HG03039 (cell line): ENCODE data around the gene TOR2A.
A peak's percentile ranks its signal among the peaks of the same experiment; 100 is the strongest.
"Not testable (repeated sequence)": the region's sequence is repeated elsewhere in the genome, so short reads cannot be mapped to it uniquely, and the experiment has no call there.

ENCODE experiments used
- ATAC-seq: cut with Tn5 transposase; IDR thresholded peaks from one replicate; pipeline ENCODE4 v1.9.1; 2021; ENCODE audit warnings: mild to moderate bottlenecking, moderate library complexity; ENCODE audit not compliant: unreplicated experiment

The TOR2A gene

GRCh38 chr9:127734747-127735529, at the start of gene TOR2A:
TSS of gene TOR2A (minus strand) at chr9:127735294. CDS start at chr9:127735270, 24 bp downstream.
- peak; percentile 86 for ATAC-seq

DNA sequence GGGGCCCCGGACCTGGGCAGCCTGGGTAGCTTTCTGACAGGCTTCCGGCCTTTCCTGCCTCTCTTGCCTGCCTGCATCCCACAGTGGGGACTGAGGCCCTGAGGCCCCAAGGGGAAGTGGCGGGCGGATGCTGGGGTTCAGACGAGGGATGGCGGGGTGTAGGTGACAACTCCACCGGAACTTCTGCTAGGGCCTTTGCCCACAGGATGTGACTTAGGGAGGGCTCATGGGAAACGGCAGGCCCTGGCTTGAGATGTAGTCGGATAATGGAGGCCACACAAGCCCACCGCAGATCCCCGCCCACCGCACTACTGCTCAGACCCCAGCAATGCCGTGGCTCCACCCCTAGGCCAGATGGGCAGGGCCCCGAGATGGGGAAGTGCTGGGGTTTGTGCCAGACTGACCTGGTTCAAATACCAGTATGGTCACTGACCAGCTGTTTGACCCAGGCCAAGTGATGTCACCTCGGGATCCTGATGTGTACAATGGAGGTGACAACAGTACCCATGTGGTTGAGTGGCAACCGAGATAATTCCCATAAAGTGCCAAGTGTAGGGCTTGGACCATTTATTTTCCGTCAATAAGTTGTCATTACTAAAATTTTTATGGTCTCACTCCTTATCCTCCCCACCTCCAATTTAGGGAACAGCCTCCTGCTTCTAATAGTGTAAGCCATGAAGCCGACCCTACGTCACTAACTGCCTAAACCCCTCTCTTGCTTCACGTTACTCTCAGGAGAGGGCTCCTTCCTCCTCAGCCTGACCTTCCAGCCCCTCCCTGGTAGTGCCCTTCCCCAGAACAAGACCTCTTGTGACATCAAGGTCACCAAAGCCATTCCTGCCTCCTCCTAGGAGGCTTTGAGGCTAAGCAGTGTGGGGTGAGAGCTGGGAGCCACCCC, 48.3 kb upstream of the TOR2A start:
- ATAC-seq: no peak

GRCh38 chr9:127781806-127782205, 46.7 kb upstream of the TOR2A start:
- ATAC-seq: no peak

- not testable (repeated sequence) for ATAC-seq
Observed at GRCh38 chr9:127780909-127781308, 45.8 kb upstream of the TOR2A start.

DNA sequence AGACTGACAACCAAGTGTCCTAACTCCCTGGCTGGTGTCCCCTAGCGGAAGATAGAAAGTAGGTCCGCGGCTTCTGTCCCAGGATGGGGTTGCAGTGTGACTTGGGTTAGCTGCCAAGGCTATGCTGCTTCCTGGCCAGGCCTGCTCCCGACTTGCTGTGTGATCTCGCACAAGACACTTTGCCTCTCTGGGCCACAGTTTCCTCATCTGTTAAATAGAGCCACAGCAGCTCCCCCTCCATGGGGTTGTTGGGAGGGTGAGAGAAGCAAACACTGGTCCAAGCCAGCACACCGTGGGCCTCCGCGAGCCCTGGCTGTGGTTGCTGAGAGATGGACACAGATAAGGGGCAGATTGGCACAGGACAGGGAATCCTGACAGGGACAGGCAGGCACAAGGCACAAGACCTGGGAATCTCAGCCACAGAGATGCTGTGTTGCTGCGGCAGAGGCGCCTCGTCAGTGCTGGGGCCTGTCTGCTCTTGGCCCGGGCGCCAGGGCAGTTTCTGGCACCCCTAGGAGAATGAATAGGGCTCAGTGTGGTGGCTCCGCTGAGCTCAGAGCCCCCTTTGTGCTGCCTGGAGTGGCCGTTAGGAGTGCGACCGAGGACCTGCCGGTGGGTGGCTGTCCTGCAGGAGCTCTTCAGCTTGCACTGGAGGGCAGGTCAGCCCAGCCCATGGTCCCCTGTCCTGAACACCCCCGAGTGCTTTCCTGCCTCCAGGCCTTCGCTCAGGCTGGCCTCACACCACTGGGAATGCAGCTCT, 45.2 kb upstream of the TOR2A start:
- ATAC-seq: no peak

GRCh38 chr9:127779136-127779981, 44.3 kb upstream of the TOR2A start:
- peak; percentile 35 for ATAC-seq

DNA sequence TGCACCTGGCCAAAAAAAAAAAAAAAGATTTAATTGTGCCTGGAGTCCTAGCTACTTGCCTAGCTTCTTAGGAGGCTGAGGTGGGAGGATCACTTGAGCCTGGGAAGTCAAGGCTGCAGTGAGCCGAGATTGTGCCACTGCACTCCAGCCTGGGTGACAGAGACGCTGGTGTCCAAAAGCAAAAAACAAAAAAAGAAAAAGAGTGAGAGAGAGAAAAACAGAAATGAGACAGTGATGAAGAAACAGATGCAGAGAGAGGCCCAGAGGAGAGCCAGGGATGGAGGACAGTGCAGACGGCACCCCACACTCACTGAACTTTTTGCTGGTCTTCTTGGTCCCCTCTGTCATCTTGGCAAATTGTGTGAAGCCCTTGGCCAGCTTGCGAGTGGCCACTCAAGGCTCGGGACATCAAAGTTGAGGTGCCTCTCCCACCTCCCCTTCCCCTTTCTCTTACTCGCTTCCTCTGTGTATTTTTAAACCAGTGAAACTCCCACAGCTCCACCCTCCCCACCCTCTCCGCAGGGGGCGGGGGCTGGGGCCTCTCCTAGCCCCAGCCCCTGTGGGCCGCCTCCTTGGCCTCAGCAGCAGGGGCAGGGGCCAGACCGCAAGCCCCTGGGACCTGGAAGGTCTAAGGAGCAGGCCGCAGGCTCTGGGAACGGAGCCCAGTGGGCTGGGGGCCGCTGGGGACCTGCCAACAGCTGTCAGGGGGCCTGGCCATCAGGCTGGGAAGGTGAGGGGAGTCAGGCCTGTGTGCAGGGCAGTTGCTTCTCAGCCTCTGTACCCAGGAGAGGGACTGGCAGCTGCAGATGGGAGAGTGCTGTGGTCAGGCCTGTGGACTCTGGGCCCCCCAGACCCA, 43.4 kb upstream of the TOR2A start, which contains the start of gene SH2D3C:
Gene SH2D3C, minus strand, starts transcription at position 387 of the 856 bp plus-strand sequence. Its CDS starts 39 bp downstream, at position 348.
- ATAC-seq: peak; percentile 36

DNA sequence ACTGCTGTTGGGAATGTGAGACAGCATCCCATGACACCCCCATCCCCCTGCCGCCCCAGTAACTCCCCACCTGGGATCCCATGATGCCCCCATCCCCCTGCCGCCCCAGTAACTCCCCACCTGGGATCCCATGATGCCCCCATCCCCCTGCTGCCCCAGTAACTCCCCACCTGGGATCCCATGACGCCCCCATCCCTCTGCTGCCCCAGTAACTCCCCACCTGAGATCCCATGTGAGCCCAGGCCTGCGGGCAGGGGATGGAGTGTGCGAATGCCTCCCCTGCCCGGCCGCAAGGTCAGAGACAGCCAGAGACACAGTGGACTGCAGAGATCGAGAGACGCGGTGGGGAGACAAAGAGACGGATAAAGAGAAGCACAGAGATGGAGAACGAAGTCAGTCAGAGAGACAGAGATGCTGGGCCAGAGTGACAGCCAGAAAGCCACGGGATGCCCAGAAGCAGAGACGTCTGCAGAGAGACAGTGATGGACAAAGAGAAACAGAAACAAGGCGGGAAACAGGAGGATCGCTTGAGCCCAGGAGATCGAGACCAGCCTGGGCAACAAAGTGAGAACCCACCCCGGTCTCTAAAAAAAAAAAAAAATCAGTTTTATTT, 42.4 kb upstream of the TOR2A start:
- ATAC-seq: no peak

DNA sequence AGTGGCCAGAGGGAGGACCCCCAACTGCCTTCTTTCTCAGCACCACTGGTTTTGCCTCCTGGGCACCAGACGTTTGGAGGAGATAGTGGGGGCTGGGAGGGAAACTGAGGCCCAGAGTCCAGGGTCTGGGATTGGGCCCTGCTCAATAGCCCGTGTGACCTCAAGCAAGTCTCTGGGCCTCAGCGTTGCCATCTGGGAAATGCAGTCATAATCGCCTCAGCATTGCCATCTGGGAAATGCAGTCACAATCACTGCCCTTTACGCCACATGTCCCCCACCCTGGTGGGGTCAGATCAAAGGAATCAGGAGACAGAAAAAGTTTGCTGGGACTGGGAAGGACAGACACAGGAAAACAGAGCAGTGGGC, 41.8 kb upstream of the TOR2A start:
- no peak for ATAC-seq

- ATAC-seq: no peak
Observed at GRCh38 chr9:127776195-127776923, 41.3 kb upstream of the TOR2A start.

- no peak for ATAC-seq
Observed at GRCh38 chr9:127773981-127774380, 38.9 kb upstream of the TOR2A start.

DNA sequence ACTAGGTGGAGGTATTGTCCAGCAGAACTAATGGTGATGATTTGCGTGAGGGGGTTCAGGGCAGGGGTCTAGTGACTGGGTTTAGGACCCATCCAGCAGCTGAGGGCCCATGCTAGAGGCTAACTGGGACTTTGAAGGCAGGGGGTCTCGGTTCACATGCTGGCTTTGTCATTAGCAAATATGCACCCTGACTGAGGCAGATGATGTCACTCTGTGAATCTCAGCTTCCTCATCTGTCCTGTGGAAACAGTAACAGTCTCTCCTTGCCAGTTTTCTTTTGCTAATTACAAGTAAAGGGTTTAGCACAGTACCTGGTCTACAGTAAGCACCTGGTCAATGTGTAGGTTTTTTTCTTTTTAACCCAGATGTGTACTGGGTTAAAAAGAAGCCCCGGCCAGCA, 38.2 kb upstream of the TOR2A start:
- no peak for ATAC-seq

DNA sequence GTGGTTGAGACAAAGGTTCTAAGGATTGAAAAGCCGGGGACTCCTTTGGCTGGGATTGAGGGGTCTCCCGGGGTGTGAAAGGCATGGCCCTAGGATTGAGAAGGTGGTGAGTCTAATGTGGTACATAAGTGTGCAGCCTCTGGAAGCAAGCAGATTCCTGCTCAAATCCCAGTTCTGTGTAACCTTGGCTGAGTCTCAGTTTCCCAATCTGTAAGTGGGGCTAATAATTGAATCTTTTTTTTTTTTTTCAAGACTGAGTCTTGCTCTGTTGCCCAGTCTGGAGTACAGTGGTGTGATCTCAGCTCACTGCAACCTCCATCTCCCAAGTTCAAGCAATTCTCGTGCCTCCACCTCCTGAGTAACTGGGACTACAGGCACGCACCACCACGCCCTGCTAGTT, 37.5 kb upstream of the TOR2A start:
- ATAC-seq: no peak

GRCh38 chr9:127771570-127772189, 36.6 kb upstream of the TOR2A start:
- no peak for ATAC-seq

DNA sequence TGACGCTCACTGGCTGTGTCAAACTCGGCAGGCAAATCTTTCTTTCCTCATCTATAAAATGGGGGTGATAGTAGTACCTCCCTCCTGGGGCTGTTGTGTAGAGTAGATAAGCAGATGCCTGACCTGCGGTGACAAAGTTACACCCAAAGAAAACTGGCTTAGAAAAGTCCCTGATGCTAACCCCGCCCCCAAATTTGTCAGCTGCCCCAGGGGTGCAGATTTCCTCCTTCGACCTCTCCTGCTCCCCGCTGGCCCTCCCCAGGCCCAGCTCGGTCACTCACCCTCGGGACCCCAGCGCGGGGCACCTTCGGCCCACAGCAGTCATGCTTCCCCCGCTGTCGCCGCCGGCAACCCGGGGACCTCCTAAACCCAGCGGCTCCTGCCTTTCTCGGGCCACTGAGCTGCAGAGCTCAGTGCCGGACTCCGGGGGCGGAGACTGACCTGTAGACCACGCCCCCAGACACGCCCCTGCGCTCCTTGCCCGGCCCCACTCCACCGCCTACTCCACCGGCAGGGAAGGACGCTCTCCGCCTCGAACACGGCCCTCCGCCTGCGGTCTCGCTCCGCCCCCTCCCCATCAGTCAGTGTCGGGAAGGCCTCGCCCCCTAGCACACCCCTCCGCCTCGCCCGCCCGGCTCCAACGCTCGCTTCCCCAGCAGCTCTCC, 35.9 kb upstream of the TOR2A start:
- ATAC-seq: peak; percentile 85

- no peak for ATAC-seq
Observed at GRCh38 chr9:127770583-127770904, 35.5 kb upstream of the TOR2A start.

GRCh38 chr9:127769929-127770582, 35.0 kb upstream of the TOR2A start:
- ATAC-seq: no peak
